SH-SY5Y (cell line): ENCODE data around the gene VPS25.

ENCODE experiments used
- GATA2 ChIP-seq: IDR thresholded peaks from 2 replicates; pipeline ENCODE4 v1.6.1; 2011; ENCODE audit warnings: mild to moderate bottlenecking, low read depth, low read length
- GATA3 ChIP-seq: IDR thresholded peaks from 2 replicates; pipeline ENCODE4 v1.6.1; 2011; ENCODE audit warnings: low read depth, mild to moderate bottlenecking, low read length, moderate library complexity

VPS25 gene

DNA sequence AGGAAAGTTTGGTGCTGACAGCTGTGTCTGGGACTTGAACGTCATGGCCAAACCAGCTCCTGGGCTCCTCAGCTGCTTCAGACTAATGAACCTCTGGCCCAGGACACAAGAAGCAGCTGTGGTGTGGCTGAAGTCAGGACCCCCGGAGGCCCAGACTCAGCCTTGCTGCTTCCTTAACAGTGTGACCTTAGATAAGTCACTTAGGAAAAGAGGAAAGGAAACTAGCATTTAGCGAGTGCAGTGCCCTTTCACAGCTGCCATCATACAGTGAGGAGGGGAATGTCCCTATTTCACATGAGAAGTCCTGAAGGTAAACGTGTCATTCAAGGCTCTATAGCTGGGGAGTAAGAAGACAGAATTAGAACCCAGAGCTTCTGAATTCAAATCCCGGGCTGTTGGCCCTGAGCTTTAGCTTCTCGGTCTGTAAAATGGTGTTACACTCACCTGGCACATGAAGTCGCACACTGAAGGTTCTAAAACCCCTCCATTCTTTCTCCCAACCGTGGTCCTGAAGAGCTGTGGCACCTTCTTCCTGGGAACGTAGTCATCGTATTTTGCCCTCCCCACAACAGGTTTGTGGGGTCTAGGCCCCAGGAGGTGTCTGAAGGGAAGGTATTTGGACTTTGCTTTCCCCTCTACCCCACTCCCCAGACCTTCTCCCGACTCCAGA lies 13.1 kb upstream of the VPS25 start:
- TF ChIP-seq GATA3 (no peak), GATA2 (no peak)

DNA sequence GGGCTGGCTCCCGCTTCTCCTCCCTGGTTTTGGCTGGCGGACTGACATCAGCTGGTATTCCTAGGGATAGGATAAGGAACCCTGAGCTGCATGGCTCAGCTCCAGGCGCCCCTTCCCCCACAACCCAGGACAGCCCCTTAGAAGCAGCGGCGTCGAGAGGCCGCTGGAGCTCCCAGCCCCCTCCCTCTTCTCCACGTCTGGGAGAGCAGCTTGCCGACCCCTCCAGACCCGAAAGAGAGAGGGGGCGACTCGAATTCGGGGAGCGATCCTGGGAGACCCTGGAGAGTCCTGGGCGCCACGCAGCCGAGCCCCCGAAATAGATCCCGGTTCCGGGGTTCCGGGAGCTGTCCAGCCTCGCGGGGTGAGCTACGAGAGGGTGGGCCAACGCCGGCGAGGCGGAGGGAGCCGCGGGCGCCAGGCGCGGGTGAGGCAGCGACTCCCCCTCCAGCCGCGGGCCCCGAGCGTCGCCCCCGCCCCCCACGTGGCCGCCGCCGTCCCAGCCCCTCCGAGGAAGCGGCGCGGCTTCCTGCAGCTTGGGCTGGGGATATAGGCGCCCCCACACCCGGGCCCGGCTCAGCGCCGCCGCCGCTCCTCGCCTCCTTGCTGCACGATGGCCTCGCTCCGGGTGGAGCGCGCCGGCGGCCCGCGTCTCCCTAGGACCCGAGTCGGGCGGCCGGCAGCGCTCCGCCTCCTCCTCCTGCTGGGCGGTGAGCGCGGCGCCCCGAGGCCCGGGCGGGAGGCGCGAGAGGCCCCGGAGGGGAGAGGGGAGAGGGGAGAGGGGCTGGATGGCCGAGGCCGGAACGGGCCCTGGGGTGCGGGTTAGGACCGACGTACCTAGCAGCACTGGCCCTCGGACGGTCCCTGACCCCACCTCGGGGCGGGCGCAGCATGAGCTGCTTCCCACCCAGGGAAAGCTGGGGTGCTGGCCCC lies 12.3 kb upstream of the VPS25 start, which contains the start of gene RAMP2:
RAMP2 (plus strand) TSS at position 576 of the 930 bp plus-strand sequence; CDS start at position 611, 35 bp downstream.
- no peak for TF ChIP-seq GATA3
- TF ChIP-seq GATA2 = no peak

DNA sequence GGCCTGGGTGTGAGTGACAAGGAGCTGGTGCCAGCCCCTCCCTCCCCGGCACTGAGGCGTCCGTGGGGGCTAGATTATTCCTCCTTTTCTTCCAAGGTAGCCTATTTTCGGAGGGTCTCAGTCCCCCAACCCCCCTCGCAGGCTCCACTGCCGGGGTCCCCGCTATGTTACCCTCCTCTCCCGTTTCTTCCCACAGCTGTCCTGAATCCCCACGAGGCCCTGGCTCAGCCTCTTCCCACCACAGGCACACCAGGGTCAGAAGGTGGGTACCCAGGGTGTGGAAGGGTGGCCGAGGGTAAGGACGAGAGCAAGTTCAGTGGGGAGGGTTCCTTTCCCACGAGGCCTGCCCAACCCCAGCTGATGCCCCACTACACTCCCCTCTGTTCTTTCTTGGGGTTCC lies 11.6 kb upstream of the VPS25 start:
- no peak for TF ChIP-seq GATA2

DNA sequence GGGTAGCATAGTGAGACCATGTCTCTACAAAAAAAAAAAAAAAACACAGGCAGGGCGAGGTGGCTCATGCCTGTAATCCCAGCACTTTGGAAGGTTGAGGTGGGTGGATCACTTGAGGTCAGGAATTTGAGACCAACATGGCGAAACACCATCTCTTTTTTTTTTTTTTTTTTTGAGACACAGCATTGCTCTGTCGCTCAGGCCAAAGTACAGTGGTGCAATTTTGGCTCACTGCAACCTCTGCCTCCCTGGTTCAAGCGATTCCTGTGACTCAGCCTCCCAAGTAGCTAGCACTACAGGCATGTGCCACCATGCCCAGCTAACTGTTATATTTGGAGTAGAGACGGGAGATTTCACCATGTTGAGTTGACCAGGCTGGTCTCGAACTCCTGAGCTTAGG lies 7.1 kb upstream of the VPS25 start:
- TF ChIP-seq GATA2 (no peak), GATA3 (no peak)

DNA sequence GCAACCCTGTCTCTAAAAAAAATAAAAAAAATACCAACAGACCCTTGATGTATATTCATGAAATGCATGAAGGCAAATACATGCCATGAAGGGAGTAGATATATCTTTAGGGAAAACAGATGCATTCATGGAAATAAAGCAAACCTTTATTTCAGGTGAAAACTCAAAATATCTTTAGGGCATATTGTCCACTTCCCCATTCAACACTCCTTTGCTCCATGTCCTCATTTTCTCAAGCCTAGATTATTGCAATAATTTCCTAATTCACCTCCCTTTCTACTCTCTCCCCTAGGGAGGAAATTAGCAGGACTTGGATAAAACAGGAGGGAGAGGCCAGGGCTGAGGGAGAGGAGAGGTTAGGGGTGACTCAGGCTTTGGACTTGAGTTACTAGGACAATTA lies 5.7 kb upstream of the VPS25 start:
- TF ChIP-seq GATA3 (no peak), GATA2 (no peak)

DNA sequence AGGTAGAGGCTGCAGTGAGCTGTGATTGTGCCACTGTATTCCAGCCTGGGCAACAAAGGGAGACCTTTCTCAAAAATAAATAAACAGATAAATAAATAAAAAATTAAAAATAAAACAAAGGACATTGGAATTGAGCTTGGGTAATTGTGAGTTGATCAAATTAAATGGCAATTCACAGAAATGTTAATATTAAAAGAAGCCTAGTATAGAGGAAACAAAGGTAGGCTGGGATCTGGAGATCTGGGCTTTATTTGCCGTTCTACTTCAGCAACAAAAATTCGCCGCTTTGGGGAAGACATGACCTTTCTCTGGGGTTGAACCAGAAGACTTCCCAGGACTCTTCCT lies 332 bp upstream of the VPS25 start:
- TF ChIP-seq GATA2 = no peak
- TF ChIP-seq GATA3 = no peak

DNA sequence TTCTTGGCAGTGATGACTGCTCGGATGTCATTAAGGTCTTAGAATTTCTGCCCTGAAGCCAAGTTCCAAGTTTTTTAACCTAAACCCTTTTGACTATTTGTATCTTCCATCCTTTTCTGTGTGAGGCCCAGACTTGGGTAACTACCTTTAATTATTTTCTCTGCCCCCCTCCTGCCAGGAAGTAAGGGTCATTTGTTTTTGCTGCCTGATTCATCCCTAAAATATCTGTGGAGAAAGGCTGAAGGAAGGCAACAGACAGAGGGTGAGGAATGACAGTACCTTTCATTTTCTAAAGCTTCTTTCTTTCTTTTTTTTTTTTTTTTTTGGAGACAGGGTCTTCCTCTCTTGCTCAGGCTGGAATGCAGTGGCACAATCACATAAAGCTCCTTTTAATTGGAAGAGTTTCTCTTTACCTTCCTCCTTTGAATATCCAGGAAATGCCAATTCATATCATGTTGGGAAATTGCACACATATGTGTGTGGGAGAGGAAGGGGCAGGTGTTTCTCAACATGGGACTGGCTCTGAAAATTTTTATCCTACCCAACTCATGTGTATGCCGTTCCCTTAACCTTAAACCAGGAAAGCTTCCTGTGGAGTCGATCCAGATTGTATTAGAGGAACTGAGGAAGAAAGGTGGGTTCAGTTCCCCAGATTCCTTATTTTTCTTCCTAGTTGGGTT lies 957 bp downstream of the VPS25 start:
- TF ChIP-seq GATA3 (no peak), GATA2 (no peak)

DNA sequence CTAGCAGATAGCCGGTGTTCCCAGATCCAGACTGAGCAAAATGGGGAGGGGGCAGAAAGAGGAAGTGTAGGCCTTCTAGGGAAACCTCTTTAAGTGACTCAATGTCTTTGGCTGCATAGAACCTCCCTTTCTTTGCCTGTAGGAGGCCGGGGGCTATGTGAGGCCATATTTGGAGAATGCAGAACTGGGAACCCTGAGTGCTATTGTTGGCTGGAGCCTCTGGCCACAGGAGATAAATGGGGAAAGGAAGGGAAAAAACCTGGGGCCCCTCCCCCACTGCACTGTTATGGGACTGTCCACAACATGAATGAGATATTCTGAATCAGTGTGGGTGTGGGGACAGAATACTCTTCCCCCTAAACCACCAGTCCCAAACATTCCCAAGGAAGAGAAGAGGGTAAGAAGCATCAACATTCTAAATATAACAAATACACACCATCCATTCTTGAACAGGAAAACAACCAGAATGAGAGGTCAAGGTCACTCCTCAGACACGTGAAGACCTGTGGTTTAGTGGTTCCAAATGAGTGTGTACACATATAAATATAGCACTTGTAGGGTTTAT lies 2.4 kb downstream of the VPS25 start:
- TF ChIP-seq GATA2 (no peak), GATA3 (no peak)

DNA sequence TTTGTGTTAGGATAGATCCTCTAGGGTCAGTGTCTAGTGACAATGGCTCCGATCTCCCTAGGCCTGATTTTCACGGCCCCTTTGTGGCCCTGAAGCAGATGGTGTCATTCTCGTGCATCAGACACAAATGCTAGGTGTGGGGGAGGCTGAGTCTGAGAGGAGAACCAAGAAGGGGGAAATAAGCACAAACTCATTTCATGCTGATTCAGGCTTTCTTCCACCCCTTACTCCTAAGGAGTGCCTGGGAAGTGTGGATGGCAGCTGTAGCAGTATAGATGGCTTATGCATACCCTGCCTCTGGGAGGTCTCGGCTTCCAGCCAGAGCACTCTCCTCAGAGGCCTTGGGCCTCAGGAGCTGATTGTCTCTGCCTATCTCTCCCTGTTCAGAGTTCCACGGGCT lies 5.3 kb downstream of the VPS25 start:
- TF ChIP-seq GATA3 = no peak
- TF ChIP-seq GATA2 = no peak

DNA sequence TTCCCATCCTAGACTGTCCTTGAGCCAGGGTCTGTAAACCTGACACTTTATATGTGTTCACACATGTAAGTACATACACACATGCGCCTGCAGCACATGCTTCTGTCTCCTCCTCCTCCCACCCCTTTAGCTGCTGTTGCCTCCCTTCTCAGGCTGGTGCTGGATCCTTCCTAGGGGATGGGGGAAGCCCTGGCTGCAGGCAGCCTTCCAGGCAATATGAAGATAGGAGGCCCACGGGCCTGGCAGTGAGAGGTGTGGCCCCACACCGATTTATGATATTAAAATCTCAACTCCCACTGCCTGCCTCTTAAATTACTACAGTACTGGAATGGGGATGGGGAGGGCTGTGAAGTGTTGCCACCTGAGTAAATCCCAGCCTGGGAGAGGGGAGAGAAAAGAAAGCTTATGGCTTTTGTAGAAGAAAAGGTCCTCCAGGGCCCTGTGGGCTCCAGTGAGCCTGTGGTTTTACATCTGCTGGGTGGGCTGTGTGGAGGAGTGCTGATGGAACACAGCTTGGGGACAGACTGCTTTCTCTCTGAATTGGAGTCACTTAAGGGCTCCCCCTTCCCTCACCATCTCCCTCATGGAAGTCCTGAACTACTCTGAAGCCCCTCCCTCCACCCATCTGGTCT lies 6.2 kb downstream of the VPS25 start:
- TF ChIP-seq GATA2 (no peak), GATA3 (no peak)

DNA sequence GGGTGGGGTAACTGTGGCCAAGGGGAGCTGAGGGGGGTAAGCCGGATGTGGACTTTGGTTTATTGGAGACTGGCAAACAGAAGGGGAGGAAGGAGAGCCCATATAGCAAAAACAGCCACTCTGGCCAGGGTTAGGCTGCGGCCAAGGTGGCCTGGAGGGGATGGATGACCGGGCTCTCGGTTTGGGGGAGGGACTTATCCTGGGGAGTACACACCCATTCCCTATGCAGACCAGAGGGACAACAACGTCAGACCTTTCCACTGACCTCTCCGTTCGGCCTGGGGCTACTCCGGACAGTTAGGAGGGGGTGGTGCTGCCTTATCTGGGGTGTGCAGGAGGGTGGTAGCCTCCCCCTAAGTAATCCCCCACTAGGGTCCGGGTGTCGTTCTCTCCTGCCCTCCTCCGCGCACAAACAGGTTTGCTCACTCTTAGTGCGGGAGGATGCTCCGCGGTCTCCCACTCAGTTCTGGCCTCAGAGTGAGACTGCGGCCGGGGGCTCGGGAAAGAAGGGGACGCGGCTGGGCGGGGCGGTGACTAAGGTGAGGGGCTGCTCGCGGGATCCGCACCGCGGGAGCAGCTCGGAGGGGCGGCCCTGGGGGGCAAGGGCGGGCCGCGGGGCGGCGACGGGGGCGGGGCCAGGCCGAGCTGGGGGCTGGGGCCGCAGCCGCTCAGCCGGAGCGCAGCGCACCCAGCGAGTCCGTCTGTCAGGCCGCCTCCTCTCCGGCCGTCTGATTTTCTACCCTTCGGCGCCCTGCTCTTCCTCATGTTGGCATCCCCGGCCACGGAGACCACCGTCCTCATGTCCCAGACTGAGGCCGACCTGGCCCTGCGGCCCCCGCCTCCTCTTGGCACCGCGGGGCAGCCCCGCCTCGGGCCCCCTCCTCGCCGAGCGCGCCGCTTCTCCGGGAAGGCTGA lies 6.9 kb downstream of the VPS25 start, which contains the start of gene WNK4:
WNK4 (plus strand) TSS at position 675 of the 915 bp plus-strand sequence; CDS start at position 764, 89 bp downstream.
- no peak for TF ChIP-seq GATA3

DNA sequence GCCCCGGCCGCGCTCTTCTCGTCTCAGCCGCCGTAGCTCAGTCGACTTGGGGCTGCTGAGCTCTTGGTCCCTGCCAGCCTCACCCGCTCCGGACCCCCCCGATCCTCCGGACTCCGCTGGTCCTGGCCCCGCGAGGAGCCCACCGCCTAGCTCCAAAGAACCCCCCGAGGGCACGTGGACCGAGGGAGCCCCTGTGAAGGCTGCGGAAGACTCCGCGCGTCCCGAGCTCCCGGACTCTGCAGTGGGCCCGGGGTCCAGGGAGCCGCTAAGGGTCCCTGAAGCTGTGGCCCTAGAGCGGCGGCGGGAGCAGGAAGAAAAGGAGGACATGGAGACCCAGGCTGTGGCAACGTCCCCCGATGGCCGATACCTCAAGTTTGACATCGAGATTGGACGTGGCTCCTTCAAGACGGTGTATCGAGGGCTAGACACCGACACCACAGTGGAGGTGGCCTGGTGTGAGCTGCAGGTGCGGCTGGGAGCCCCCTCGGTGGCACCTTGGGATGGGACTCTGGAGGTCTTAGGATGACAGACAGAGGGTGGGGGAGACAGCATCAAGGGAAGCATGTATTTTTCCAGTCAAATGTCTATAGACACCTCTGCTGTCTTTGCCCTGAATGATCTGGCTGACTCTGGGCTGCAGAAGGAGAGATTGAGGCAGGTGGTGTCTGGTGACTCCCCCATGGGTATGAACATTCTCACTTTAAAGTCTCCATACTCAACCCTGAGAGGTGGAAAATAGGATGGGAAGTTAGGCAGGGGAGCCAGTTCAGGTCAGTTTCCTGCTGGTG lies 7.8 kb downstream of the VPS25 start:
- TF ChIP-seq GATA2 (no peak), GATA3 (no peak)
